Stimulated activated effector memory CD8-positive, alpha-beta T cell treated with anti-CD3 and anti-CD28 coated beads, Interleukin-12 subunit alpha, Interleukin-12 subunit beta, amount 100 ng/mL, for 72 hours (primary cell): ENCODE data around the gene BCAR1.
"Not testable (repeated sequence)": the region's sequence is repeated elsewhere in the genome, so short reads cannot be mapped to it uniquely, and the experiment has no call there.

Experiments used
- ATAC-seq: fragments of 150-1000 bp; cut with Tn5 transposase; 2 replicates; pipeline ENCODE4 v1.10.0; 2021
- DNase-seq, 2 donors: peaks; one replicate each; pipeline ENCODE4 v3.0.0; 2021 to 2022; ENCODE audit warnings: low spot score in 2 of 2
- H3K27ac Mint-ChIP-seq: one replicate; pipeline ENCODE4 v1.8.0; 2022; ENCODE audit warnings: mild to moderate bottlenecking, mixed read lengths
- H3K36me3 Mint-ChIP-seq: one replicate; pipeline ENCODE4 v1.8.0; 2022; ENCODE audit warnings: mild to moderate bottlenecking, mixed read lengths
- H3K4me1 Mint-ChIP-seq: one replicate; pipeline ENCODE4 v1.8.0; 2022; ENCODE audit warnings: mixed read lengths
- H3K4me3 Mint-ChIP-seq: one replicate; pipeline ENCODE4 v1.8.0; 2022; ENCODE audit warnings: mild to moderate bottlenecking, mixed read lengths
- H3K9me3 Mint-ChIP-seq: one replicate; pipeline ENCODE4 v1.8.0; 2022; ENCODE audit warnings: mixed read lengths

BCAR1 gene

DNA sequence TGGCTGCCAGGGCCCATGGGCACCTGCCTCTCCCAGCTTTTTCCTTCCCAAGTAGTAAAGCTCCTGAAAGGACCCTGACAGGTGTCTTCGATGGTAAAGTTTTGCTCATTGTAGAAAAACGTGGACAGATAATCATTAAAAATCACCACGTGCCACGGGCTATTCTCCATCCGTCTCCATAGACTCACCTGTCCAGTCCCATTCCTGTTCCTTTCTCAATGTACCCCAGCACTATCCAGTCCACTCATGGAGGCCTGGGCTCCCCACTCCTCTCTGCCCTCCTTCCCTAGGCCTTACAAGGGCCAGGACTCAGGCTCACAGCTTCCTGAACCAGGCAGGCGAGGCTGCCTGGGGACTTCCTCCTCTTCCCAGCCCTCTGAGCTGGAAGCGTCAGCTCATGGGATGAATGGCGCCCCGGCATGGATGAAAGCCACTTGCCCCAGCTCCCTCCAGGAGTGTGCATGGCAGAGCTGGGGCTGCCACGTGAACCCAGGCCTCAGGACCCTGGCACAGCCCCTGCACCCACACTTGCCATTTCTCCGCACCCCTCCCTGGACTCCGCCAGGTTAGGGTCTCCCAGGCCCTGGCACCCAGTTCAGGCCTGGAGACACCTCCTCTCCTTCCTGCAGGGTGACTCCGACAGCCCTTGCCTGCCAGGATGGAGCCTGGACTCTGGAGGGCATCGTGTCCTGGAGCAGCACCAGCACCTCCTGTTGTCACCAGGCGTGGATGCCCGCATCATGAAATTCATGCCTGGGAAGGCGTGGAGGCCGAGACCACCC, 23.9 kb downstream of the BCAR1 start:
- H3K36me3 Mint-ChIP-seq = no peaks in the 10 kb centered on the region
- no peaks in the 10 kb centered on the region for H3K4me1 Mint-ChIP-seq
- H3K9me3 Mint-ChIP-seq = no peaks in the 10 kb centered on the region
- H3K27ac Mint-ChIP-seq = no peak overlapping the region
- no peak for DNase-seq
- no peak overlapping the region for H3K4me3 Mint-ChIP-seq
- ATAC-seq = no peak

DNA sequence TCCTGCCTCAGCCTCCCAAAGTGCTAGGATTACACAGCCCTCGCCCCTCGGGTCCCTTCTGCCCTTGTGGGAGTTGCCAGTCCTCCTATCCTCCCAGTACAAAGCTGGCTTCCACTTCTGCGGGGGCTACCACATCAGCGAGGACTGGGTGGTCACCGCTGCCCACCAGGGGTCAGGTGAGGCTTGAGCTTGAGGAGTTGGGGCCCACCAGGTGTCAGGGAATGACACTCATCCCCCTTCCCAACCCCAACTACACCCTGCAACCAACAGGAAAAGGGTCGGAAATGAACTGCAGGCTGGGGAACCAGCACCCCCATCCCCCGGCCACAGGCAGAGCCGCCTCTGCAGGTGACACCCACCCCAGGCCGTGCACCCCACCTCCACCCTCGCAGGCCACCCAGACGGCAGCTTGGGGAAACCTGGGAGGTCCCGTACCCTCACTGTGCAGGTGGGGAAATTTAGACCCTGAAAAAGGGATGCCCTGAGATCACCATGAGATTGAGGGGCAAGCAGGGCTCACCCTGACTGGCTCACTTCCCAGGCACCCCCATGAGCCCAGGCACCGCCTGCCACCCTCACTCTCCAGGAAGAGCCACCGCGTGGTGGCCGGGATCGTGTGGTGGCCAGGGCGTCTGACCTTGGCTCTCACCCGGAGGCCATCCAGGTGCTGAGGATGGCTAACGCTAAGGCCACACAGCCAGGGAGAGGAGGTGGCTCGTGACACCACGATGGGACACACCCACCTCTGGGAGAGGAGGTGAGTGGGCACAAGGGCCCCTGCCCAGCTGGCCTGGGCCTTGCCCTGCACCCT, 24.7 kb downstream of the BCAR1 start:
- Mint-ChIP-seq H3K9me3 (no peaks in the 10 kb centered on the region), H3K27ac (no peak overlapping the region), H3K36me3 (no peaks in the 10 kb centered on the region), H3K4me1 (no peaks in the 10 kb centered on the region), H3K4me3 (no peak overlapping the region)
- ATAC-seq (no peak), DNase-seq (no peak)

DNA sequence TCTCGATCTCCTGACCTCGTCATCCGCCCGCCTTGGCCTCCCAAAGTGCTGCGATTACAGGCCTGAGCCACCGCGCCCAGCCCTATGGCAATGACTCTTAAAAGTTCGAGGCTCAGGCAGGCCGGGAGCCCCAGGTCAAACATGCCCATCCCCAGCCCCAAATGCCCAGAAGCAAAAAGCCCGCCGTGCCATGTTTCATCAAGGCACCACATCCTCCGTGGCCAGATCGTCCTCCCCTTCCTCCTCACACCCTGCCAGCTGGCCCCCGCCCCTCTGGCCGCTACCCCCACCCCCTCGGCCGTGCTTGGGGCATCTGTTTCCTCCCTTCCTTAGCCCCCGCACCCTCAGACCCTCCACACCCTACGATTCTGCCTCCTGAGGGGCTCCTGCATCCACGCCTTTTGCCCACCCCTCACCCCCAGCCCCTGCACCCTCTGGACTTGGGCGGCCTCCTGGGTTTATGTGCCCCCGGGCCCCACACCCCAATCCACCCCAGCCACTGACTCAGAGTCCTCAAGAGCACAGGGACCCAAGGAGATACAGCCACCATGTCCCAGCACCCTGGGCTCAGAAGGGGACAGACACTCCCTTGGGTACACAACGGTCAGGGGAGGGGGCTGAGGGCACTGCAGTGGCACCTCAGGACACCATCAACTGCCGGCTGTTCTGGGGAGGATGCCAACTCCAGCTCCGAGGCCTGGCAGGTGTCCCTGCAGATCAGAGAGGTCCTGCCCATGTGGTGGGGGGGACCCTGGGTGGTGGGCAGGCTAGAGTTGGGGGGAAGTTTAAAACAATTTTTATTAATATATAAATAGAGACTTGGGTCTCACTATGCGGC, 25.5 kb downstream of the BCAR1 start:
- Mint-ChIP-seq H3K4me3 (no peak overlapping the region), H3K27ac (no peak overlapping the region), H3K9me3 (no peaks in the 10 kb centered on the region), H3K4me1 (peaks cover 1% of the 10 kb centered on the region), H3K36me3 (no peaks in the 10 kb centered on the region)
- ATAC-seq (no peak), DNase-seq (no peak)

DNA sequence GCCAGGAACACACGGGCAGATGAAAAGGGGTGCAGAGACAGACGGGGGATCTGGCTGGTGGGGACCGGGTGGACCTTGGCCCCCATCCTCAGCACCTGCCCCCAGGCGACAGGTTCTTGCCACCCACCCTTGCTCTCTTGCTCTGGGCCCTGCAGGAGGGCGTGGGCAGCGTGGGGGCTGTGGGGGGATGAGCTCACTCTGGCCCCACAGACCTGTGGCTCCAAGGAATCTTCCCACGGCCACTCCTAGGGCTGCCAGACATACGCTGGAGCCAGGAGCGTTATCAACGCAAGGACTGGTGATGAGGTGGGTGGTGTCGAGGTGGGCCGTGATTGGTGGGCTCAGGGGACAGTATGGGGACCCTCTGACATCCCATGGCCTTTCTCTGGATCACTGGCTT, 26.3 kb downstream of the BCAR1 start:
- H3K36me3 Mint-ChIP-seq = no peaks in the 10 kb centered on the region
- no peak overlapping the region for H3K27ac Mint-ChIP-seq
- no peaks in the 10 kb centered on the region for H3K9me3 Mint-ChIP-seq
- no peak for DNase-seq
- peaks cover 4% of the 10 kb centered on the region for H3K4me1 Mint-ChIP-seq
- H3K4me3 Mint-ChIP-seq = no peak overlapping the region
- ATAC-seq = no peak

DNA sequence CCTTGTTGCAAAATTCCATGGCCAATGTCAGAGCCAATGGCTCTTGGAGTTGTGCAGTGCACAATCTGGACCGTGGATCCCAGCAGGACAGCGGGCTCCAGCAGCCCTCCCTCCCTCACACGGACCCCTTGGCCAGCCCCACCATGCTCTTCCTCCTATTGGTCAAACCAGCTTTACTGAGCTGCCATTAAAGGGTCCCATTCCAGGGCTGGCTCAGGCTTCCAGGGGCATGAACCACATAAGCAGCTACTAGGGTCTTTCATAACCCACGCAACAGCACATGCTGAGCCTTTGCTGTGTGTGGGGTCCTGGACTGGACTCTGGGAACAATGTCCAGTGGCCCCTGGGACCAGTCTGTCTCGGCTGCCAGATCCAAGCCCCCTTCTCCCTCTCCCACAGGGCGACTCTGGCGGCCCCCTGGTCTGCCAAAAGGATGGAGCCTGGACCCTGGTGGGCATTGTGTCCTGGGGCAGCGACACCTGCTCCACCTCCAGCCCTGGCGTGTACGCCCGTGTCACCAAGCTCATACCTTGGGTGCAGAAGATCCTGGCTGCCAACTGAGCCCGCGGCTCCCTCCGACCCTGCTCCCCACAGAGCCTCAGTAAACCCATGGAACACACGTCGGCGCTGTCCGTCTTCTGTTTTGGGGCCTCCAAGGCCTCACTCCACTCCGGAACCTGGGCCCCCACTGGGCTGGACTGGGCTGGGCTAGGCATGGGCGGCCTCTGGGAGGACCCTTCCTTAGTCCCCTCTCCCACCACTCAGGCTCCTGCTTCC, 26.9 kb downstream of the BCAR1 start:
- no peak for ATAC-seq
- H3K4me3 Mint-ChIP-seq = no peak overlapping the region
- no peaks in the 10 kb centered on the region for H3K36me3 Mint-ChIP-seq
- H3K27ac Mint-ChIP-seq = no peak overlapping the region
- H3K4me1 Mint-ChIP-seq = peaks cover 4% of the 10 kb centered on the region
- DNase-seq = no peak
- no peaks in the 10 kb centered on the region for H3K9me3 Mint-ChIP-seq

DNA sequence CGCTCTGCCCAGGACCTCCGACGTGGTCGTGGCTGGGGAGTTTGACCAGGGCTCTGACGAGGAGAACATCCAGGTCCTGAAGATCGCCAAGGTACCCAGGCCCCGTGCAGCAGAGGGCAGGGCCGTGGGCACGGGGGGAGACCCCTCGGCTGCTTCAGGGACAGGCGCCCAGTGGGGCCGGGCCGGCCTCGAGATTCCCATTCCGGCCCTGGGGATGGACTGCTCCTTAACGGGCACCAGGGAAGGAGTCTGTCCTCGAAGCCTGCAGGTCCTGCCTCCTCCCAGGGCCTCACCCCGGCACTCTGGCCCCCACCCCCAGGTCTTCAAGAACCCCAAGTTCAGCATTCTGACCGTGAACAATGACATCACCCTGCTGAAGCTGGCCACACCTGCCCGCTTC, 28.3 kb downstream of the BCAR1 start:
- not testable (repeated sequence) for H3K4me3 Mint-ChIP-seq, H3K27ac Mint-ChIP-seq, H3K36me3 Mint-ChIP-seq, ATAC-seq, H3K4me1 Mint-ChIP-seq, H3K9me3 Mint-ChIP-seq, DNase-seq

DNA sequence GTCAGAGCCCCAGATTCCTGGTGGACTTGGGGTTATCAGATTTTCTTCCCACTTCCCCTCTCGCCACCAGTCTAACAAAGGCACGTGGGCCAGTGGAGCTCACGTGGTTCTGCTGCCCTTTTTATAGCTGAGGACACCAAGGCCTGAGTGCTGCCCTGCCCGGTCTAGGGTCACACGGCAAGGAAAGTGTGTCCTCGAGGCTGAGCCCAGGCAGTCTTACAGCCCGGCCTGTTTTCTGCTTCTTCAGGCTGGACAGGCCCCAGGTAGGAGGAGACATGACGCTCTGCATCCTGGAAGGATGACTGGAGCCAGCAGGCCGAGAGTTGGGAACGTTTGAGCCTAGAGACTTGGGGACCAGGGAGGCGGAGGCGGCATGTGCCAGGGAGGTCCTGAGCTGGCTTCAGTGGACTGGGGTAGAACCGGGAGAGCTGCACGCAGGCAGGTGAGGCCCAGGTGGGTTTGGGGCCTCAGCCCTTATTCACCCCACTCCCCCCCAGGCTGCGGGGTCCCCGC, 29.1 kb downstream of the BCAR1 start:
- no peak for ATAC-seq
- H3K9me3 Mint-ChIP-seq = no peaks in the 10 kb centered on the region
- H3K4me1 Mint-ChIP-seq = peaks cover 4% of the 10 kb centered on the region
- no peak for DNase-seq
- H3K27ac Mint-ChIP-seq = no peak overlapping the region
- H3K36me3 Mint-ChIP-seq = no peaks in the 10 kb centered on the region
- no peak overlapping the region for H3K4me3 Mint-ChIP-seq

DNA sequence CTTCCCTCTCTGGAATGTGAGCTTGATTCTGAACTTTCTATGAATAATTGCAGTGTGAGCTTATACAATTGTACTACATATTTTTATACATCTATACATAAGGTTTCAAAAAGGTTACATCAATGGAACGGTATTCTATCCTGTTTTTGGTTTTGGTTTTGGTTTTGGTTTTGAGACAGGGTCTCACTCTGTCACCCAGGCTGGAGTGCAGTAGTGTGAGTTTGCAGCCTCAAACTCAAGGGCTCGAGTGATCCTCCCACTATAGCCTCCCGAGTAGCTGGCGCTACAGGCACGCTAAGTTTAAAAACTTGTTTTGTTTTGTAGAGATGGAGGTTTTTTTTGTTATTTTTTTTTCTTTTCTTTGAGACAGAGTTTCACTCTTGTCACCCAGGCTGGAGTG, 31.6 kb downstream of the BCAR1 start:
- DNase-seq = no peak
- peak; percentile 17 for ATAC-seq
- Mint-ChIP-seq H3K4me1 (peaks cover 4% of the 10 kb centered on the region), H3K4me3 (peak overlapping the region; percentile 40), H3K27ac (peak overlapping the region; percentile 53), H3K36me3 (no peaks in the 10 kb centered on the region), H3K9me3 (no peaks in the 10 kb centered on the region)

DNA sequence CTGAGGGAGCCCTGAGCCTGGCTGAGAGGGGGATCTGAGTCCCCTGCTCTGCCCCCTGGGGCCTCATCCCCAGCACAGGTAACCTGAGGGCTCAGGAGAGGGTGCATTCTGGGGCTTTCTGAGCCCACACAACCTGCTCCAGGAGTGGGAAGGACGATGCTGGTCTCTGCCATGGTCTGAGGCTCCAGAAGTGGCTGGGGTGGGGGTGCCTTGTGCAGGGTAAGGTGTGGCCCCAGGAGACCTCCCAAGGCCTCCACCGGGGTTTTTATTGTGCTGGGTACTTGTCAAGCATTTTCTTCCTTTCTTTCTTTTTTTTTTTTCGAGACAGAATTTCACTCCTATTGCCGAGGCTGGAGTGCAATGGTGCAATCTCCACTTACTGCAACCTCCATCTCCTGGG, 32.3 kb downstream of the BCAR1 start:
- Mint-ChIP-seq H3K27ac (no peak overlapping the region), H3K4me3 (no peak overlapping the region), H3K36me3 (no peaks in the 10 kb centered on the region), H3K9me3 (no peaks in the 10 kb centered on the region), H3K4me1 (peaks cover 4% of the 10 kb centered on the region)
- DNase-seq (no peak), ATAC-seq (no peak)

DNA sequence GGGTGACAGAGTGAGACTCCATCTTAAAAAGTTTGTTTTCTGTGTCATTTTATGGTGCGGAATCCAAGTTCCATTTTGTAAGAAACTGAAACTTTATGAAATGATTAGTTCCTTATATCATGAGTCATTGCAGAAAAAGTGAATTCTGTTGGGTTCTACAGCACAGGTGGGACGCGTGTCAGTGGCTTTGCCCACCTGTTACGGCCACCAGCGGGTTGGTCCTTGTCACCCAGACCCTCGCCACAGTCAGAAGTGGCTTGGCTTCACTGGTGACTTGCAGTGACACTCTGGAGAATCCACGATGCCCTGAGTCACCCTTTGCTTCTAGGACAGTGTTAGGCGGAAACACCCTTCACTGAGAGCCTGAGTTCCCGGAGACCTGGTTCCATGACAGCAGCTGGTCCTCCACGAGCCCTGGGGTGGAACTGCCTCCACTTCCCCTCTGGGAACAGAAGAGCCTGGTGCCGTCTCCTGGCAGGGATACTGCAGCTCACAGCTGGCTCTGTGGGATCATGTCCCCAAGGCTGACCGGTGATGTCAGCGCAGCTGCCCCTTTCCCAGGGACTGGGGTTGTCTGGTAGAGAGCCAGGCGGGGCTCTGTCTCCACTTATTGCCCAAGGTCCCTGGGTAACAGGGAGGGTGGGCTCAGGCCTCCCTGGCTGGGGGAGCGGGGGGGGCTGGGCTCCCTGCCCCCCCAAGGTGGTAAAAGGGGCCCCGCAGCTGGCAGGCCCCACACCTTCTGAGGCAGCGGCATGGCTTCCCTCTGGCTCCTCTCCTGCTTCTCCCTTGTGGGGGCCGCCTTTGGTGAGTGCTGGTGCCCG, 33.0 kb downstream of the BCAR1 start, which contains the start of gene CTRB1:
TSS of gene CTRB1 (plus strand) at position 733 of the 821 bp plus-strand sequence. CDS start at position 753, 20 bp downstream.
- Mint-ChIP-seq H3K36me3 (no peaks in the 10 kb centered on the region), H3K4me3 (peak within 1 kb of the TSS; percentile 40), H3K4me1 (peaks cover 4% of the 10 kb centered on the region), H3K27ac (peak within 1 kb of the TSS; percentile 53), H3K9me3 (no peaks in the 10 kb centered on the region)
- peak; percentile 24 for ATAC-seq
- DNase-seq = no peak

DNA sequence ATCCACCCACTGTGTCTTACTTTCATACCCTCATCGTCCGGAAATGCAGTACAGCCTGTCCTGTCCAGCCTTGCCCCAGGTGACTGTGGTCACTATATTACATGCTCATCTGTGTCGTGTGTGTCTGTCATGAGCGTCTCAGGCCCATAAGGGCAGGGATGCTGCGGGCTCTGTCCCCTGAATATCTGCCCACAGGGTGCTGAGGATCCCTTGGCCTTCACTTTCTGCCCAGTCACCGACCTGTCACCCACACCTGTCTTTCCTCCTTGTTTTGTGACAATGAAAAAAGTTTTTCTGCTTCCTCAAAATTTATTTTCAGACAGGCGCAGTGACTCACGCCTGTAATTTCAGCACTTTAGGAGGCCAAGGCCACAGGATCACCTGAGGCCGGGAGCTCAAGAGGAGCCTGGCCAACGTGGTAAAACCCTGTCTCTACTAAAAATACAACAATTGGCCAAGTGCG, 34.0 kb downstream of the BCAR1 start:
- Mint-ChIP-seq H3K4me3 (no peak overlapping the region), H3K4me1 (peaks cover 4% of the 10 kb centered on the region), H3K36me3 (no peaks in the 10 kb centered on the region), H3K9me3 (no peaks in the 10 kb centered on the region), H3K27ac (no peak overlapping the region)
- DNase-seq (no peak), ATAC-seq (no peak)

DNA sequence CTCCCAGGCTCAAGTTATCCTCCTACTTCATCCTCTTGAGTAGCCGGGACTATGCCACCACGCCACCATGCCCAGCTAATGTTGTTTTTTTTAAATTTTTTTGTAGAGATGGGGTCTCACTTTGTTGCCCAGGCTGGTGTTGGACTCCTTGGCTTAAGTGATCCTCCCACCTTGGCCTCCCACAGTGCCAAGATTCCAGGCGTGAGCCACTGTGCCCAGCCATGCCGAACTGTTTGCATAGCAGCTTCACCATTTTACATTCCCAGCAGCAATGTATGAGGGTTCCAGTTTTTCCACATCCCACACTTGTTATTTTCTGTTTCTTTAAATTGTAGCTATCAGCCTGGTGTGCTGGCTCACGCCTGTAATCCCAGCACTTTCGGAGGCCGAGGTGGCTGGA, 34.8 kb downstream of the BCAR1 start:
- H3K9me3 Mint-ChIP-seq = no peaks in the 10 kb centered on the region
- DNase-seq (no peak), ATAC-seq (no peak)
- H3K27ac Mint-ChIP-seq = no peak overlapping the region
- H3K36me3 Mint-ChIP-seq = no peaks in the 10 kb centered on the region
- no peak overlapping the region for H3K4me3 Mint-ChIP-seq
- peaks cover 4% of the 10 kb centered on the region for H3K4me1 Mint-ChIP-seq

DNA sequence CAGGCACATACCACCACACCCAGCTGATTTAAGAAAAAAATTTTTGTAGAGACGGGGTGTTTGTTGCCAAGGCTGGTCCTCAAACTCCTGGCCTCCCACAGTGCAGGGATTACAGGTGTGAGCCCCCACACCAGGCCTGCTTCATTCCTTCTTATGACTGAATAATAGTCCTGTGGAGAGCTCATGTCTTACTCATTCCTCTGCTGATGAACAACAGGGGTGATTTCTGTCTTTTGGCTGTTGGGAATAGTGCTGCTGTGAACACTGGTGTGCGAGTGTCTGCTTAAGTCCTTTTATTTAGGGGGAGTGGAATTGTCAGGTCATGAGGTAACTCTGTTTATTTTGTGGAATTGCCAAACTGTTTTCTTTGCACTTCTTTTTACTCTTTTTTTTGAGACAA, 35.3 kb downstream of the BCAR1 start:
- Mint-ChIP-seq H3K27ac (no peak overlapping the region), H3K36me3 (no peaks in the 10 kb centered on the region), H3K4me3 (no peak overlapping the region), H3K9me3 (no peaks in the 10 kb centered on the region), H3K4me1 (peaks cover 4% of the 10 kb centered on the region)
- DNase-seq = no peak
- no peak for ATAC-seq

DNA sequence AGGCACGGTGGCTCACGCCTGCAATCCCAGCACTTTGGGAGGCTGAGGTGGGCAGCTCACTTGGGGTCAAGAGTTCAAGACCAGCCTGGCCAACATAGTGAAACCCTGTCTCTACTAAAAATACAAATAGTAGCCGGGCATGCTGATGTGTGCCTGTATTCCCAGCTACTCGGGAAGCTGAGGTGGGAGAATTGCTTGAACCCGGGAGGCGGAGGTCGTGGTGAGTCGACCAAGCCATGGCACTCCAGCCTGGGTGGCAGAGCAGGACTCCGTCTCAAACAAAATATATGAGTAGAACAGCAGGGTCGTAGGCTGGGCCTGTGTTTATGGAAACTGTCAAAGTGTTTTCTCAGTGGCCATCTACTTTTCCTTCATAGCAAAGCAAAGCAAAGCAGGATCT, 40.1 kb downstream of the BCAR1 start:
- DNase-seq, H3K36me3 Mint-ChIP-seq, H3K4me1 Mint-ChIP-seq, ATAC-seq, H3K4me3 Mint-ChIP-seq, H3K9me3 Mint-ChIP-seq, H3K27ac Mint-ChIP-seq: not testable (repeated sequence)
